ENCODE results near the gene C2CD2. TPM values are rescaled to one million over a fixed set of nuclear protein-coding genes. Genes with fewer than 3 reads are reported as not detected.
"Not testable (repeated sequence)": the region's sequence is repeated elsewhere in the genome, so short reads cannot be mapped to it uniquely, and the experiment has no call there.

The C2CD2 gene
- polyA plus RNA-seq, result 15.2 TPM
- long read RNA-seq, donor 1, full-length matches to known transcripts, result 2 of 2 reads
- long read RNA-seq, donor 1, partial matches to known transcripts, result 0 of 2 reads
- long read RNA-seq, donor 1, other reads (novel, unspliced or antisense), result 0 of 2 reads
- long read RNA-seq, donor 2, result 0 reads
- long read RNA-seq, donor 3, partial matches to known transcripts, result 0 of 2 reads
- long read RNA-seq, donor 3, other reads (novel, unspliced or antisense), result 0 of 2 reads
- long read RNA-seq, donor 4, result 0 reads
- long read RNA-seq, donor 5, full-length matches to known transcripts, result 1 of 1 reads
- long read RNA-seq, donor 5, partial matches to known transcripts, result 0 of 1 reads
- long read RNA-seq, donor 5, other reads (novel, unspliced or antisense), result 0 of 1 reads
- long read RNA-seq, donor 6, full-length matches to known transcripts, result 2 of 2 reads
- long read RNA-seq, donor 6, partial matches to known transcripts, result 0 of 2 reads
- long read RNA-seq, donor 6, other reads (novel, unspliced or antisense), result 0 of 2 reads
- long read RNA-seq, donor 7, result 0 reads
- long read RNA-seq, donor 8, full-length matches to known transcripts, result 2 of 2 reads
- long read RNA-seq, donor 8, partial matches to known transcripts, result 0 of 2 reads
- long read RNA-seq, donor 8, other reads (novel, unspliced or antisense), result 0 of 2 reads
- long read RNA-seq, donor 9, partial matches to known transcripts, result 0 of 1 reads
- long read RNA-seq, donor 9, other reads (novel, unspliced or antisense), result 0 of 1 reads
- long read RNA-seq, donor 10, full-length matches to known transcripts, result 1 of 1 reads
- long read RNA-seq, donor 10, partial matches to known transcripts, result 0 of 1 reads
- long read RNA-seq, donor 10, other reads (novel, unspliced or antisense), result 0 of 1 reads
- long read RNA-seq, donor 11, partial matches to known transcripts, result 0 of 1 reads
- long read RNA-seq, donor 11, other reads (novel, unspliced or antisense), result 0 of 1 reads

- DNase-seq, result peak; percentile 50 to 75
- Histone ChIP-seq H3K4me3 (ENCODE audit: low read length) (peak within 1 kb of the TSS; percentile 62), H3K36me3 (ENCODE audit: control insufficient read depth, insufficient read depth, low read length) (no peaks in the 10 kb centered on the region), H3K9me3 (ENCODE audit: control insufficient read depth, low read depth, low read length) (peaks cover 6% of the 10 kb centered on the region), H3K27ac (ENCODE audit: low read length) (no peak within 1 kb of the TSS), H3K4me1 (ENCODE audit: control insufficient read depth, insufficient read depth, low read length) (peaks cover 17% of the 10 kb centered on the region), H3K27me3 (ENCODE audit: control insufficient read depth, insufficient read depth, low read length) (no peaks in the 10 kb centered on the region)
- WGBS (ENCODE audit: insufficient coverage, low lambda C conversion rate), result no CpG with 5 or more reads among the region's 85 CpGs
These were observed at the start of gene C2CD2 for GRCh38 chr21:41953831-41954653. Gene C2CD2 (minus strand): TSS chr21:41954018. CDS start chr21:41953648, 370 bp downstream.

- Histone ChIP-seq H3K27me3 (ENCODE audit: control insufficient read depth, insufficient read depth, low read length) (no peaks in the 10 kb centered on the region), H3K9me3 (ENCODE audit: control insufficient read depth, low read depth, low read length) (no peaks in the 10 kb centered on the region), H3K4me3 (ENCODE audit: low read length) (no peak overlapping the region), H3K27ac (ENCODE audit: low read length) (no peak overlapping the region), H3K4me1 (ENCODE audit: control insufficient read depth, insufficient read depth, low read length) (no peaks in the 10 kb centered on the region), H3K36me3 (ENCODE audit: control insufficient read depth, insufficient read depth, low read length) (peaks cover 18% of the 10 kb centered on the region)
- no CpG with 5 or more reads among the region's 4 CpGs for WGBS (ENCODE audit: insufficient coverage, low lambda C conversion rate)
- no peak for DNase-seq
These were observed 49.2 kb upstream of the C2CD2 start for GRCh38 chr21:42003051-42003461.

DNA sequence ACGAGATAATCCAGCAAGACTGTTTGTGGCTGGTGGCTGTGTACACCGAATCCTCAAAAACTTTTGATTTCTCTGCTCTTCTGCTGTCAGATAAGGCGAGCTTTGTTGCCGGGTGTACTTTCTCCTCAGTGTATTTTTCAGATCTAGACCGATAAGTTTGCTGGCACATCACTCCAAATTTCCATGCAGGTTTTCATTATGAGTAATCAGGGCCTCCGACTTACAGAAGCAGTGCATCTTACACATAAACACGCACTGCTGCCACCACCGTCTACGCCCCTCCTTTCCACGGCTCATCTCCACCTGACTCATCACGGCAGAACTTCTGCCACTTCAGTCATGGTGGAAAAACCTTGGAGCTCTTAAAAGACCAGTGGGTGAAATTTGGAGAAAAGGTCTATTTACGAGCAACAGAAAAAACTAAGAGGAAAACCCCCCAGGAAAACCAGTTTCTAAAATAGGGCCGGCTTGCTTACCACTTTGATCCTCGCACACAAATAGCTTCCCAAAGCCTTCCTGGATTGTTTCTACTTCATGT lies 48.7 kb upstream of the C2CD2 start:
- WGBS (ENCODE audit: insufficient coverage, low lambda C conversion rate), result no CpG with 5 or more reads among the region's 14 CpGs
- DNase-seq, result no peak
- Histone ChIP-seq H3K4me3 (ENCODE audit: low read length) (no peak overlapping the region), H3K9me3 (ENCODE audit: control insufficient read depth, low read depth, low read length) (no peaks in the 10 kb centered on the region), H3K27ac (ENCODE audit: low read length) (no peak overlapping the region), H3K36me3 (ENCODE audit: control insufficient read depth, insufficient read depth, low read length) (peaks cover 16% of the 10 kb centered on the region), H3K4me1 (ENCODE audit: control insufficient read depth, insufficient read depth, low read length) (no peaks in the 10 kb centered on the region), H3K27me3 (ENCODE audit: control insufficient read depth, insufficient read depth, low read length) (no peaks in the 10 kb centered on the region)

DNA sequence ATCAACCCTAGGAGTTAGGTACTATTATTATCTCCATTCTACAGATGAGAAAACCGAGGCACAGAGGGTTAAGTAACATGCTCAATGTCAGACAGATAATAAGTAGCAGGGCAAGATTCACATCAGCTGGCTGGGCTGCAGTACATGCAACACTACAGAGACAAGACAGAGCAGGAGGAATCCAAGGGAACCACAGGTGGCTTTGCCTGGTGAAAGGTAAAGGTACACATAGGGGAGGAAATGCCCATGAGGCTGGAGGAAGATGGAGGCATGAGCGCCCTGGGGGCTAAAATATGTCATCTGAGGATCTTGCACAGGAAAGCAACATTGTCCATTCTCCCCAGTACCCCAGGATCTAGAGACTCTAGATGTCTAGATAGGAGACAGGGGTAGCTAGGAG lies 48.0 kb upstream of the C2CD2 start:
- Histone ChIP-seq H3K36me3 (ENCODE audit: control insufficient read depth, insufficient read depth, low read length) (peaks cover 16% of the 10 kb centered on the region), H3K27ac (ENCODE audit: low read length) (no peak overlapping the region), H3K27me3 (ENCODE audit: control insufficient read depth, insufficient read depth, low read length) (no peaks in the 10 kb centered on the region), H3K9me3 (ENCODE audit: control insufficient read depth, low read depth, low read length) (no peaks in the 10 kb centered on the region), H3K4me3 (ENCODE audit: low read length) (no peak overlapping the region), H3K4me1 (ENCODE audit: control insufficient read depth, insufficient read depth, low read length) (no peaks in the 10 kb centered on the region)
- no peak for DNase-seq
- WGBS (ENCODE audit: insufficient coverage, low lambda C conversion rate), result no CpG with 5 or more reads among the region's 2 CpGs

DNA sequence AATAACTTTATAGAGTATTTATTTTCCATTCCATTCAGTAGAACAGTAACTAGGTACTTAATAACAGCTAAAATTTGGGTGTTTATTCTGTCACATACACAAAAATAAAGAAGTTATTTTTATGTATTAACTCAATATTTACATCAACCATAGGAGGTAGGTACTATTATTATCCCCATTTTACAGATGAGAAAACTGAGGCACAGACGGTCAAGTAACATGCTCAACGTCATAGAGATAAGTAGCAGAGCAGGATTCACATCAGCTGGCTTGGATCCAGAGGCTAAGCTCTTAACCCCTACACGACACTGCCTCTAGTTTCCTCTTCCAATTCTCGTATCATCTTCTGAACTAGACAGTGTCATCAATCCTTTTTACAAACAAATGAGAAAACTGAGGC lies 47.1 kb upstream of the C2CD2 start:
- Histone ChIP-seq H3K27ac (ENCODE audit: low read length) (no peak overlapping the region), H3K4me3 (ENCODE audit: low read length) (no peak overlapping the region), H3K4me1 (ENCODE audit: control insufficient read depth, insufficient read depth, low read length) (no peaks in the 10 kb centered on the region), H3K36me3 (ENCODE audit: control insufficient read depth, insufficient read depth, low read length) (peaks cover 23% of the 10 kb centered on the region), H3K27me3 (ENCODE audit: control insufficient read depth, insufficient read depth, low read length) (no peaks in the 10 kb centered on the region), H3K9me3 (ENCODE audit: control insufficient read depth, low read depth, low read length) (no peaks in the 10 kb centered on the region)
- no CpG with 5 or more reads among the region's 4 CpGs for WGBS (ENCODE audit: insufficient coverage, low lambda C conversion rate)
- DNase-seq, result no peak

DNA sequence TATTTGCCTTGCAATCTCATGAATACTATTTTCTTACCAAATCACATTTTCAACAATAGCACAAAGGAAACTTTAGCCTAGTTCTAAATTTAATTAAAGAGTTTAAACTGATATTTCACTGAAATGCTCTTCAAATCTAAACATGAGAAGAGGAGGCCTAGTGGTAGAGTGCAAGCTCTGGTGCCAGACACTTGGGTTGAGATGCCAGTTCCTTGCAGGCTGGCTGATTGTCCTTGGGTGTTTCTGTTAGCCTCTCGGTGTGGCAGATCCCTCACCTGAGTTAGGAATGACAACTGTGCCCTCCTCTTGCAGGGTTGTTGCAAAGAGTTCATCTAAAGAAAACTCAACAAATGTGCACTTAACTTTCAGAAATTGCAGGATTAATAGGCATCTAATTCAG lies 43.8 kb upstream of the C2CD2 start:
- H3K36me3 ChIP-seq (ENCODE audit: control insufficient read depth, insufficient read depth, low read length), result peaks cover 39% of the 10 kb centered on the region
- no CpG with 5 or more reads among the region's 1 CpG for WGBS (ENCODE audit: insufficient coverage, low lambda C conversion rate)
- H3K4me1 ChIP-seq (ENCODE audit: control insufficient read depth, insufficient read depth, low read length), result no peaks in the 10 kb centered on the region
- no peak overlapping the region for H3K4me3 ChIP-seq (ENCODE audit: low read length)
- H3K27ac ChIP-seq (ENCODE audit: low read length), result no peak overlapping the region
- no peaks in the 10 kb centered on the region for H3K27me3 ChIP-seq (ENCODE audit: control insufficient read depth, insufficient read depth, low read length)
- DNase-seq, result no peak
- peaks cover 3% of the 10 kb centered on the region for H3K9me3 ChIP-seq (ENCODE audit: control insufficient read depth, low read depth, low read length)

- Histone ChIP-seq H3K36me3 (ENCODE audit: control insufficient read depth, insufficient read depth, low read length) (peaks cover 47% of the 10 kb centered on the region), H3K9me3 (ENCODE audit: control insufficient read depth, low read depth, low read length) (peaks cover 6% of the 10 kb centered on the region), H3K4me1 (ENCODE audit: control insufficient read depth, insufficient read depth, low read length) (no peaks in the 10 kb centered on the region), H3K27me3 (ENCODE audit: control insufficient read depth, insufficient read depth, low read length) (no peaks in the 10 kb centered on the region), H3K4me3 (ENCODE audit: low read length) (no peak overlapping the region), H3K27ac (ENCODE audit: low read length) (no peak overlapping the region)
- 100% methylated on average over 1 of the region's 3 CpGs for WGBS (ENCODE audit: insufficient coverage, low lambda C conversion rate)
- no peak for DNase-seq
These were observed 41.8 kb upstream of the C2CD2 start for GRCh38 chr21:41995577-41995976.

- H3K4me1 ChIP-seq (ENCODE audit: control insufficient read depth, insufficient read depth, low read length); H3K27ac ChIP-seq (ENCODE audit: low read length): not testable (repeated sequence)
These were observed 40.8 kb upstream of the C2CD2 start for GRCh38 chr21:41994613-41995012.

DNA sequence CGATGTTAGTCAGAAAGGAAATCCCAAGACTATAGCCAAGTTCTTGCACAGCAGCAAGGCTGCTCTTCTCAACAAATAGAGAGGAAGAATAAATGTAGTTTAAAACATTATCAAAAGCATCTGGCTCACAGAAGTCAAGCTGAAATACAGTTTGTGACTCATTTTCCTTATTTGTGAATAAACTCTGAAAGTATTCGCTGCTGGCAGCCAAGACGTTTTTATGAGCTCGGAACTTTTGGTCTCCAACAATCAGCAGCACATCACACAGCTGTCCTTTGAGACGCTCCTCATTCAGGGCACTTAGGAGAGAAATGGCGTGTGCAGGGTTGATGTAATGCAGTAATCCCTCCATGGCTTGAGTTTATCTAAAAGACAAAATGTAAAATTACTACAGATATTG lies 39.9 kb upstream of the C2CD2 start:
- Histone ChIP-seq H3K36me3 (ENCODE audit: control insufficient read depth, insufficient read depth, low read length) (peaks cover 43% of the 10 kb centered on the region), H3K27ac (ENCODE audit: low read length) (no peak overlapping the region)
- DNase-seq, result no peak

More at GRCh38 chr21:41994613-41995012, 40.8 kb upstream of the C2CD2 start:
- not testable (repeated sequence) for H3K27me3 ChIP-seq (ENCODE audit: control insufficient read depth, insufficient read depth, low read length); H3K4me3 ChIP-seq (ENCODE audit: low read length); H3K9me3 ChIP-seq (ENCODE audit: control insufficient read depth, low read depth, low read length); DNase-seq
- peaks cover 43% of the 10 kb centered on the region for H3K36me3 ChIP-seq (ENCODE audit: control insufficient read depth, insufficient read depth, low read length)
- whole genome bisulfite sequencing (ENCODE audit: insufficient coverage, low lambda C conversion rate), result no CpG with 5 or more reads among the region's 5 CpGs

More for the DNA sequence above, 39.9 kb upstream of the C2CD2 start:
- Histone ChIP-seq H3K9me3 (ENCODE audit: control insufficient read depth, low read depth, low read length) (peaks cover 6% of the 10 kb centered on the region), H3K27me3 (ENCODE audit: control insufficient read depth, insufficient read depth, low read length) (no peaks in the 10 kb centered on the region), H3K4me3 (ENCODE audit: low read length) (no peak overlapping the region), H3K4me1 (ENCODE audit: control insufficient read depth, insufficient read depth, low read length) (no peaks in the 10 kb centered on the region)
- 82% methylated on average over 3 of the region's 6 CpGs for WGBS (ENCODE audit: insufficient coverage, low lambda C conversion rate)

Measured in large intestine (tissue), 12 donors.